H1 (cell line): ENCODE results near the gene DPH1. TPM values are rescaled to one million over a fixed set of nuclear protein-coding genes. Genes with fewer than 3 reads are reported as not detected.

Experiments used
- CTCF ChIA-PET: fragments of 300-600 bp; sonication (Branson Sonifier 250); formaldehyde crosslinking; loops from one replicate; lab custom pipeline; 2021; ENCODE audit not compliant: partially characterized antibody; lab: Charles Lee
- POLR2A ChIA-PET: fragments of 300-600 bp; sonication (Branson Sonifier 250); formaldehyde crosslinking; loops from one replicate; lab custom pipeline; 2021; ENCODE audit warnings: inconsistent platforms; ENCODE audit not compliant: partially characterized antibody; lab: Charles Lee
- DNase-seq, 2 experiments: peaks; one replicate each; pipeline versions ENCODE4 v3.0.0 to v3.0.0-alpha.2; 2010 to 2022; ENCODE audit warnings: low spot score in 2 of 2, low read depth in 1 of 2, mixed read lengths in 1 of 2
- FAIRE-seq: peaks from 2 replicates; lab custom pipeline; 2011; peaks lifted over from hg19 to GRCh38; lab: Jason Lieb, UNC
- H2AFZ ChIP-seq: 2 replicates; pipeline ENCODE4 v1.8.1; 2012; ENCODE audit warnings: low read length, inconsistent platforms
- H2AK5ac ChIP-seq: 2 replicates; pipeline ENCODE4 v1.6.1; 2013; ENCODE audit warnings: low read depth, low read length
- H2BK120ac ChIP-seq: replicated peaks from 2 replicates; pipeline ENCODE3; 2013; ENCODE audit warnings: low read depth, low read length, inconsistent platforms
- H2BK12ac ChIP-seq: 2 replicates; pipeline ENCODE4 v1.6.1; 2013; ENCODE audit warnings: low read depth, low read length
- H2BK15ac ChIP-seq: 2 replicates; pipeline ENCODE4 v1.6.1; 2013; ENCODE audit warnings: low read length
- H2BK20ac ChIP-seq: 2 replicates; pipeline ENCODE4 v1.6.1; 2013; ENCODE audit warnings: low read length
- H2BK5ac ChIP-seq: 2 replicates; pipeline ENCODE4 v1.6.1; 2013; ENCODE audit warnings: low read depth, low read length
- H3K14ac ChIP-seq: 2 replicates; pipeline ENCODE4 v1.6.1; 2013; ENCODE audit warnings: inconsistent platforms; ENCODE audit not compliant: insufficient read length
- H3K18ac ChIP-seq: 2 replicates; pipeline ENCODE4 v1.6.1; 2013; ENCODE audit warnings: low read length; ENCODE audit errors: extremely low read depth
- H3K23ac ChIP-seq: 2 replicates; pipeline ENCODE4 v1.6.1; 2013; ENCODE audit warnings: inconsistent platforms; ENCODE audit not compliant: insufficient read length
- H3K23me2 ChIP-seq: 2 replicates; pipeline ENCODE4 v1.6.1; 2013; ENCODE audit warnings: low read depth, low read length
- H3K27ac ChIP-seq: 2 replicates; pipeline ENCODE4 v1.6.1; 2011; ENCODE audit warnings: low read depth, low read length, inconsistent platforms
- H3K27me3 ChIP-seq, 4 experiments: replicated peaks in 1 of 4; 1 replicate in 1 of 4; 2 replicates in 3 of 4; pipeline versions ENCODE4 v1.6.1 to v1.8.1; 2011 to 2013; ENCODE audit warnings: low read length in 3 of 4, mild to moderate bottlenecking in 3 of 4, inconsistent platforms in 2 of 4, mixed read lengths in 2 of 4, moderate library complexity in 1 of 4; ENCODE audit not compliant: control insufficient read depth in 3 of 4, insufficient read depth in 3 of 4; ENCODE audit errors: extremely low read depth in 1 of 4
- H3K36me3 ChIP-seq, 4 experiments: 2 replicates each; pipeline versions ENCODE4 v1.6.1 to v1.8.1; 2011 to 2013; ENCODE audit warnings: mild to moderate bottlenecking in 4 of 4, low read length in 3 of 4, moderate library complexity in 2 of 4, control low read depth in 1 of 4, inconsistent platforms in 1 of 4; ENCODE audit not compliant: insufficient read depth in 4 of 4, control insufficient read depth in 2 of 4
- H3K4ac ChIP-seq: replicated peaks from 2 replicates; pipeline ENCODE3; 2013; ENCODE audit warnings: low read length, low read depth, mixed read lengths, inconsistent platforms; ENCODE audit not compliant: insufficient read length
- H3K4me1 ChIP-seq, 4 experiments: replicated peaks in 1 of 4; 1 replicate in 1 of 4; 2 replicates in 3 of 4; pipeline versions ENCODE4 v1.6.1 to v1.8.1; 2011 to 2013; ENCODE audit warnings: low read length in 3 of 4, inconsistent platforms in 2 of 4, mixed read lengths in 1 of 4; ENCODE audit not compliant: insufficient read depth in 4 of 4, control insufficient read depth in 3 of 4
- H3K4me2 ChIP-seq, 2 experiments: 2 replicates each; pipeline versions ENCODE4 v1.6.1 to v1.8.1; 2011 to 2013; ENCODE audit warnings: low read depth in 2 of 2, low read length in 2 of 2, control low read depth in 1 of 2, inconsistent platforms in 1 of 2, mild to moderate bottlenecking in 1 of 2; ENCODE audit not compliant: insufficient read depth in 1 of 2
- H3K4me3 ChIP-seq, 4 experiments: fragments of 200-600, 300-600 bp in 1 of 4; sonication (generic), shearing (Covaris generic), sonication (Bioruptor Twin) in 1 of 4; 2 replicates each; pipeline versions ENCODE4 v1.5.1 to v1.8.1; 2011 to 2016; ENCODE audit warnings: low read length in 4 of 4, low read depth in 3 of 4, control low read depth in 2 of 4, inconsistent platforms in 2 of 4, mild to moderate bottlenecking in 2 of 4, mixed read lengths in 1 of 4, moderate library complexity in 1 of 4; ENCODE audit not compliant: insufficient read depth in 2 of 4; ENCODE audit errors: extremely low read depth in 1 of 4
- H3K56ac ChIP-seq: replicated peaks from 2 replicates; pipeline ENCODE3; 2013; ENCODE audit warnings: low read depth, mild to moderate bottlenecking, mixed read lengths, low read length, inconsistent platforms; ENCODE audit not compliant: insufficient read length
- H3K79me1 ChIP-seq: 2 replicates; pipeline ENCODE4 v1.6.1; 2013; ENCODE audit warnings: low read depth, low read length, control low read depth
- H3K79me2 ChIP-seq, 2 experiments: 2 replicates each; pipeline versions ENCODE4 v1.6.1 to v1.8.1; 2012 to 2013; ENCODE audit warnings: low read length in 2 of 2, mild to moderate bottlenecking in 2 of 2, inconsistent platforms in 1 of 2; ENCODE audit not compliant: insufficient read depth in 2 of 2, control insufficient read depth in 1 of 2
- H3K9ac ChIP-seq, 4 experiments: replicated peaks in 1 of 4; 1 replicate in 1 of 4; 2 replicates in 3 of 4; pipeline versions ENCODE4 v1.6.1 to v1.8.1; 2011 to 2013; ENCODE audit warnings: low read depth in 3 of 4, low read length in 3 of 4, control low read depth in 2 of 4, mild to moderate bottlenecking in 2 of 4, moderate library complexity in 2 of 4, inconsistent platforms in 1 of 4; ENCODE audit errors: extremely low read depth in 1 of 4
- H3K9me3 ChIP-seq, 2 experiments: 2 replicates each; pipeline versions ENCODE4 v1.6.1 to v1.8.1; 2012 to 2013; ENCODE audit warnings: mild to moderate bottlenecking in 2 of 2, moderate library complexity in 2 of 2, control low read depth in 1 of 2, inconsistent platforms in 1 of 2, low read depth in 1 of 2, low read length in 1 of 2, mixed read lengths in 1 of 2; ENCODE audit not compliant: insufficient read depth in 2 of 2
- H4K20me1 ChIP-seq, 2 experiments: replicated peaks in 1 of 2; 2 replicates each; pipeline versions ENCODE3 to v1.8.1; 2011 to 2013; ENCODE audit warnings: inconsistent platforms in 2 of 2, low read length in 2 of 2, mild to moderate bottlenecking in 1 of 2; ENCODE audit not compliant: insufficient read depth in 2 of 2, control insufficient read depth in 1 of 2
- H4K5ac ChIP-seq: 2 replicates; pipeline ENCODE4 v1.6.1; 2013; ENCODE audit warnings: low read length, low read depth, mixed read lengths, inconsistent platforms; ENCODE audit not compliant: insufficient read length
- H4K8ac ChIP-seq: 2 replicates; pipeline ENCODE4 v1.8.0; 2013; ENCODE audit warnings: mild to moderate bottlenecking, moderate library complexity, low read length, inconsistent platforms; ENCODE audit not compliant: insufficient read depth; ENCODE audit errors: extremely low read depth
- H4K91ac ChIP-seq: replicated peaks from 2 replicates; pipeline ENCODE3; 2013; ENCODE audit warnings: low read length, mixed read lengths, inconsistent platforms; ENCODE audit not compliant: insufficient read length
- CBX5 ChIP-seq: fragments of 300-800, 300-1000 bp; sonication (generic); IDR thresholded peaks from 2 replicates; pipeline ENCODE4 v1.7.1; 2016; ENCODE audit warnings: antibody characterized with exemption, low read length, low read depth
- EGR1 ChIP-seq: IDR thresholded peaks from 2 replicates; pipeline ENCODE4 v1.6.1; 2011; ENCODE audit warnings: low read depth, low read length, borderline replicate concordance
- WGBS, 2 experiments: shearing (Covaris generic) in 1 of 2; methylation state at CpG; one replicate each; pipeline versions ENCODE4 v1.1.6 to v1.1.7; 2013 to 2015; ENCODE audit warnings: low lambda C conversion rate in 2 of 2, mixed read lengths in 2 of 2, inconsistent platforms in 1 of 2, low coverage in 1 of 2, missing lambda C conversion rate in 1 of 2; ENCODE audit not compliant: insufficient replicate concordance in 2 of 2, insufficient coverage in 1 of 2, insufficient read length in 1 of 2; ENCODE audit errors: extremely low coverage in 1 of 2, missing lambda C conversion rate in 1 of 2; 5-methylcytosine and 5-hydroxymethylcytosine counted together
- polyA plus RNA-seq, 7 experiments: library from polyadenylated mRNA; depleted of rRNA in 3 of 7; stranded (reverse) in 5 of 7; unstranded in 2 of 7; fragments of >200 nt in 5 of 7; fragments of 200-250 nt in 2 of 7; gene quantifications; 1 replicate in 5 of 7; 2 replicates in 1 of 7; 4 replicates in 1 of 7; pipeline versions ENCODE4 v1.2.1 to v1.2.3, GENCODE V29; 2011 to 2013; ENCODE audit warnings: missing spikeins in 2 of 7, mixed read lengths in 2 of 7
- total RNA-seq: library from RNA; stranded (reverse); fragmentation: NEBNext Ultra II Directional; extraction: Animal tissue kit (Norgen Biotek cat#: 25700); gene quantifications from 2 replicates; pipeline ENCODE4 v1.2.1, GENCODE V29; 2021

DPH1 gene
- total and polyA plus RNA-seq, 2 of the 8 experiments (the other 6 are each of a cell fraction or from before 2014, with no cell fraction given): 24.9 to 30.0 TPM

GRCh38 chr17:2025220-2025621 lies 4.7 kb upstream of the DPH1 start, which contains the start of gene RTN4RL1:
RTN4RL1 (minus strand) TSS chr17:2025334; CDS start chr17:2024865, 469 bp downstream.
- Histone ChIP-seq H2AFZ (no peak within 1 kb of the TSS), H3K4me1 (peaks cover 0 to 17% (median 6%) of the 10 kb centered on the region in 4 experiments; a peak in 6 of 7 replicates), H3K56ac (no peak within 1 kb of the TSS), H3K4me2 (peak within 1 kb of the TSS; percentile 64 to 80), H3K9me3 (no peaks in the 10 kb centered on the region), H3K18ac (no peak within 1 kb of the TSS; the same call in none of the 2 replicates), H3K79me1 (no peaks in the 10 kb centered on the region), H3K27ac (no peak within 1 kb of the TSS), H4K20me1 (peaks cover 0 to 5% of the 10 kb centered on the region in 2 experiments), H2BK15ac (no peak within 1 kb of the TSS), H3K27me3 (peaks cover 70 to 90% (median 84%) of the 10 kb centered on the region in 4 experiments), H2BK12ac (no peak within 1 kb of the TSS), H4K5ac (no peak within 1 kb of the TSS), H2AK5ac (no peak within 1 kb of the TSS), H3K4me3 (peak within 1 kb of the TSS; percentile 12 to 63 (median 36)), H3K14ac (no peak within 1 kb of the TSS), H3K79me2 (no peaks in the 10 kb centered on the region), H3K4ac (no peak within 1 kb of the TSS), H3K9ac (no peak within 1 kb of the TSS), H4K8ac (peak within 1 kb of the TSS; percentile 4; the same call in 1 of the 2 replicates), H3K36me3 (peaks cover 0 to 6% (median 0%) of the 10 kb centered on the region in 4 experiments; a peak in 1 of 8 replicates), H2BK5ac (no peak within 1 kb of the TSS), H3K23me2 (peaks cover 13% of the 10 kb centered on the region; the same call in 1 of the 2 replicates), H4K91ac (no peak within 1 kb of the TSS), H2BK20ac (no peak within 1 kb of the TSS), H3K23ac (no peak within 1 kb of the TSS), H2BK120ac (no peak within 1 kb of the TSS)
- TF ChIP-seq CBX5 (no peak), EGR1 (peak; percentile 18; the same call in 1 of the 2 replicates)
- DNase-seq (peak in 1 of 2 experiments; percentile 69), FAIRE-seq (no peak)
- 2% methylated on average over 22 of the region's 47 CpGs; no CpG with 5 or more reads in 1 of the 2 experiments for WGBS, 2 experiments
- CTCF ChIA-PET: interaction anchor here (0.8 to 5.3 kb wide), 15 partner anchors 13 to 121 kb away, joined by 3 to 47 read pairs (median 4); no protein-coding TSS in a partner anchor
- POLR2A ChIA-PET: interaction anchor here (1.0 to 1.2 kb wide), 2 partner anchors 9 to 278 kb away, joined by 3 to 4 read pairs; partner anchors contain the start of genes SMG6 and SRR
